Nephron (organoid): ENCODE data around the gene PPP2R2D.

ENCODE experiments used
- H3K27ac Mint-ChIP-seq, 3 experiments: 2 replicates each; pipeline ENCODE4 v1.8.0; 2020; ENCODE audit warnings: mixed read lengths in 3 of 3, mild to moderate bottlenecking in 2 of 3, moderate library complexity in 1 of 3
- H3K27me3 Mint-ChIP-seq: 2 replicates; pipeline ENCODE4 v1.8.0; 2021; ENCODE audit warnings: low read depth, mild to moderate bottlenecking, moderate library complexity, mixed read lengths
- H3K36me3 Mint-ChIP-seq: 2 replicates; pipeline ENCODE4 v1.8.0; 2020; ENCODE audit warnings: low read depth, mixed read lengths
- H3K4me1 Mint-ChIP-seq: 2 replicates; pipeline ENCODE4 v1.8.0; 2020; ENCODE audit warnings: mixed read lengths
- H3K4me3 Mint-ChIP-seq, 3 experiments: 2 replicates each; pipeline ENCODE4 v1.8.0; 2020; ENCODE audit warnings: mild to moderate bottlenecking in 3 of 3, mixed read lengths in 3 of 3, moderate library complexity in 2 of 3
- H3K9me3 Mint-ChIP-seq: 2 replicates; pipeline ENCODE4 v1.8.0; 2020; ENCODE audit warnings: mixed read lengths
- TF ChIP-seq, protein P1 (sequence below), 3 experiments: fragments of 200-600 bp; sonication (generic); IDR thresholded peaks; one replicate each; pipeline ENCODE4 v1.5.0; 2021; ENCODE audit warnings: antibody characterized with exemption in 3 of 3; ENCODE audit not compliant: unreplicated experiment in 3 of 3

Gene PPP2R2D

DNA sequence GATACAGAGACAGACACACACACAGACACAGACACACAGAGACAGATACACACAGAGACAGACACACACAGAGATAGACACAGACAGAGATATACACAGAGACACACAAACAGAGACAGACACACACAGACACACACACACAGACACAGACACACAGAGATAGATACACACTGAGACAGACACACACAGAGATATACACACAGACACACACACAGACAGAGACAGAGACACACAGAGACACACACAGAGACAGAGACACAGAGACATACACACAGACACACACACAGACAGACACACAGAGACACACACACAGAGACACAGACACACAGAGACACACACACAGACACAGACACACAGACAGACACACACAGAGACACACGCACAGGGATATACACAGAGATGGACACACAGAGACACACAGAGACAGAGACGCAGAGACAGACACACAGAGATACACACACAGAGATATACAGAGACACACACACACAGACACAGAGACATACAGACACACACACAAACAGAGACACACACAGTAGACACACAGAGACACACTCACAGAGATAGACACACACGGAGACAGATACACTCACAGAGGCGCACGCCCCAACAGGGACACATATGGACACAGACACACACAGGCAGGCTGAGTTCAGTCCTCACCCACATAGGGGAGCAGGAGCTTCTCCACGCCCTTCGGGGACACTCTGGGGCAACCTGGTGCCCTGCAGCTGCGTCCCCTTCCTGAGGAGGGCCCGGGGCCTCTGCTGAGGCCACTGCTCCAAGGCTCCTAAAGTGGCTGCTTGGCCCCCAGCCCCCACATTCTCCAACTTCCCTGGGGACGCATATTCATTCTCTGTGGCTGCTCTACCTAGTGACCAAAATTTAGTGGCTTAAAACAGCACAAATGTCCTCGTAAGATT lies 10.3 kb upstream of the PPP2R2D start:
- Mint-ChIP-seq H3K4me1 (no peaks in the 10 kb centered on the region), H3K36me3 (no peaks in the 10 kb centered on the region), H3K27me3 (peaks cover 40% of the 10 kb centered on the region), H3K27ac (no peak overlapping the region), H3K9me3 (no peaks in the 10 kb centered on the region), H3K4me3 (no peak overlapping the region)
- TF ChIP-seq, protein P1, sequence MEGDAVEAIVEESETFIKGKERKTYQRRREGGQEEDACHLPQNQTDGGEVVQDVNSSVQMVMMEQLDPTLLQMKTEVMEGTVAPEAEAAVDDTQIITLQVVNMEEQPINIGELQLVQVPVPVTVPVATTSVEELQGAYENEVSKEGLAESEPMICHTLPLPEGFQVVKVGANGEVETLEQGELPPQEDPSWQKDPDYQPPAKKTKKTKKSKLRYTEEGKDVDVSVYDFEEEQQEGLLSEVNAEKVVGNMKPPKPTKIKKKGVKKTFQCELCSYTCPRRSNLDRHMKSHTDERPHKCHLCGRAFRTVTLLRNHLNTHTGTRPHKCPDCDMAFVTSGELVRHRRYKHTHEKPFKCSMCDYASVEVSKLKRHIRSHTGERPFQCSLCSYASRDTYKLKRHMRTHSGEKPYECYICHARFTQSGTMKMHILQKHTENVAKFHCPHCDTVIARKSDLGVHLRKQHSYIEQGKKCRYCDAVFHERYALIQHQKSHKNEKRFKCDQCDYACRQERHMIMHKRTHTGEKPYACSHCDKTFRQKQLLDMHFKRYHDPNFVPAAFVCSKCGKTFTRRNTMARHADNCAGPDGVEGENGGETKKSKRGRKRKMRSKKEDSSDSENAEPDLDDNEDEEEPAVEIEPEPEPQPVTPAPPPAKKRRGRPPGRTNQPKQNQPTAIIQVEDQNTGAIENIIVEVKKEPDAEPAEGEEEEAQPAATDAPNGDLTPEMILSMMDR (IDR thresholded peaks at IDR 0.05; ENCODE audit: unreplicated experiment in 3 of 3), result no peak

DNA sequence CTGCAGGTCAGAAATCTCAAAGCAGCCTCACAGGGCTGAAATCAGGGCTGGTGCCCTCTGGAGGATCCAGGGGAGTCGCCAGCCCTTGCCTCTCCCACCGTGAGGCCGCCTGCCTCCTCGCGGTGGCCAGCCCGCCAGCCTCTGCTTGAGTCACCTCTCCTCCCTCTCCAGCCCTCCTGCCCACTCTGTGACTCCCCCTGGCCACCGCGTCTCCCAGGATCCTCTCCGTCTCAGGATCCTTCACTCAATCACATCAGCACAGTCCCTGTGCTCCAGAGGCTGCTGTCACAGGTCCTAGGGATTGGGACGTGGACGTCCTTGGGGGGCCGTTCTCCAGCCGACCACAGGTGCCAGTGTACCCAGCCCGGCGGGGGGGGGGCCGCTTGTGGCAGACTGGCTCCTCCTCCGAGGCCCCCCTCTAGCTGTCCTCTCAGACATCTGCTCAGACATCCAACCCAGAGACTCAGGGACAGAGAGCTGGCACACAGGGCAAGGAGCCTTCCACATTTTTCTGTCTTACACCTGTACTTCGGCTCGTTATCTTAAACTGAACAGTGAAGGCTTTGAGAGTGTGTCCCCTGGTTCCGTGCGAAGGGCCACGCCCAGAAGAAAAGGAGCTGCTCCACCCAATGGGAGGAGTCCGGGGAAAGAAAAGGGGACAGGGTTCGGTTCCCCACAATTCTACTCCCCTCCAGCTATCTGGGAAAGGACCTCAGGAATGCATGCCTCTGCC lies 9.4 kb upstream of the PPP2R2D start:
- H3K36me3 Mint-ChIP-seq, result no peaks in the 10 kb centered on the region
- no peak overlapping the region for H3K27ac Mint-ChIP-seq
- H3K27me3 Mint-ChIP-seq, result peaks cover 40% of the 10 kb centered on the region
- no peaks in the 10 kb centered on the region for H3K9me3 Mint-ChIP-seq
- TF ChIP-seq, protein P1 (IDR thresholded peaks at IDR 0.05; ENCODE audit: unreplicated experiment in 3 of 3), result peak in 2 of 3 experiments; percentile 25 to 44
- H3K4me1 Mint-ChIP-seq, result no peaks in the 10 kb centered on the region
- no peak overlapping the region for H3K4me3 Mint-ChIP-seq

DNA sequence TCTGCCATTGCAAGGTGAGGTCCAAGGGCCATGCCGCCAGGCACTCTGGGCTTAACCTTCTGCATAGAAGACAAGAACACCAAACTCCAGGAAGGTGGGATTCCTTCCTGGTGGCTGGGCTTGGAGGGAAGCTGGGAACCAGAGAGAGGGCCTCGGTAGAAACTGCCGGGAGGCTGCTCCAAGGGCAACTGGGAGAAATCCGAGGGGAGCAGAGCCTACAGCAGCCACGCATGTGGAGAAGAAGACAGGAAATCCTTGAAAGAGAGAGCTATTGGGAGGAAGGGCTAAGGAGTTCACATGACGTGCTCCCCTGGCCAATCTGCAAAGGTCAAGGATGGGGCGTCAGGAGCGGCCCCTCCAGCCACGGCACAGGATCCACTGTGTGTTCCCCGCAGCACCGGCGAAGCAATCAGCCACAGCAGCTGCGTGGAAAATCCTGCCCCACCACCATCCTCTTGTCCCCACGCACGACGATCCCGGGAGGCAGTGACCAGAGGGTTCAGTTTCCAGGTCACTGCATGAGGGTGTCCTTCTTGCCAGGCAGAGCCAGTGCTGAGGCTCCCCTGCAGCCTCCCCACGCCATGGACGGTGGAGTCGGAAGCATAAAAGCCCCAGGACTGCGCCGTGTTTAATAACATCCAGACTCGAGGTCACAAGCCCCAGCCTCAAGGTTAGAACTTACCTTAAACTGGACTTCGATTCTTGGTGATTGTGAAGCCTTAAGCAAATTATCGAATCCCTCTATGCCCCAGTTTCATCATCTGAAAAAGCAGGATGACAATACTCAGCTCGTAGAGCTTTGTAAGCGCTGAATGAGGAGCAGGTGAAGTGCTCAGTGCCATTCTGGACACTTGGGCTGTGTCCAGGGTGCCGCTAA lies 8.6 kb upstream of the PPP2R2D start:
- TF ChIP-seq, protein P1 (IDR thresholded peaks at IDR 0.05; ENCODE audit: unreplicated experiment in 3 of 3), result no peak
- H3K36me3 Mint-ChIP-seq, result no peaks in the 10 kb centered on the region
- H3K4me1 Mint-ChIP-seq, result no peaks in the 10 kb centered on the region
- no peak overlapping the region for H3K27ac Mint-ChIP-seq
- no peak overlapping the region for H3K4me3 Mint-ChIP-seq
- H3K27me3 Mint-ChIP-seq, result peaks cover 48% of the 10 kb centered on the region
- H3K9me3 Mint-ChIP-seq, result no peaks in the 10 kb centered on the region

DNA sequence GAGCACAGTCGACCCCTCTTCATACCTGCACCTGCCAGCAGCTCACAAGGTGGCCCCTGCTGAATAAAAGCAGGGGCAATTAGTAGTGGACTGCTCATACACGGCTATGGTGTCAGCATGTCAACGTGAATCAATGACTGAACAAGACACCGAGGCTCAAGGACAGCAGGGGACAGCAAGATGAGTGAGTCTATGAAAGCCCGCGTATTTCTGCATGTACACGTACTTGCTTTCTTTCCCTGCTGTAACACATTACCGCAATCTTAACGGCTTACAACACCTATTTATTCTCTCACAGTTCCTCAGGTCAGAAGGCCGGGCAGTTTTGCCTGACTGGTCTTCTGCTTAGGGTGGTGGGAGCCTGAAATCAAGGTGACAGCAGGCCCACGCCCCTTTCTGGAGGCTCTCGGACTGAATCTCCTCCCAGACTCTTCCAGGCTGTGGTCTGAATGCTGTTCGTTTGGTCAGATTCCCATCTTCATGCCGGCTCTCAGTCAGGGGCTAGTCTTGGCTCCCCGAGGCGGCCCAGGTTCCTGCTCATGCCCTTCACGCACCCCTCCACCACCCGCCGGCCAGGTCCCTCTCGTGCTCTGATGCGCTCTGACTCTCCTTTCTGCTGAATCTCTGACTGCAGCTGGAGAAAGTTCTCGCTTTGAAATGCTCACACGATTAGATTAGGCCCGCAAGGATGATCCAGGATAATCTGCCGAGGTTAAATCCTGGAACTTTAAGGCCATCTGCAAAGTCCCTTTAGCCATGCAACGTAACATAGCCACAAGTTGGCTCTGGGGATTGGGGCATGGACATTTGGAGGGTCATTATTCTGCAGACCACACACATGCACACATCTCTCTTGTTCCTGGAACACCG lies 7.8 kb upstream of the PPP2R2D start:
- Mint-ChIP-seq H3K9me3 (no peaks in the 10 kb centered on the region), H3K27ac (no peak overlapping the region), H3K4me1 (no peaks in the 10 kb centered on the region), H3K27me3 (peaks cover 52% of the 10 kb centered on the region), H3K4me3 (no peak overlapping the region), H3K36me3 (no peaks in the 10 kb centered on the region)
- TF ChIP-seq, protein P1 (IDR thresholded peaks at IDR 0.05; ENCODE audit: unreplicated experiment in 3 of 3), result no peak

DNA sequence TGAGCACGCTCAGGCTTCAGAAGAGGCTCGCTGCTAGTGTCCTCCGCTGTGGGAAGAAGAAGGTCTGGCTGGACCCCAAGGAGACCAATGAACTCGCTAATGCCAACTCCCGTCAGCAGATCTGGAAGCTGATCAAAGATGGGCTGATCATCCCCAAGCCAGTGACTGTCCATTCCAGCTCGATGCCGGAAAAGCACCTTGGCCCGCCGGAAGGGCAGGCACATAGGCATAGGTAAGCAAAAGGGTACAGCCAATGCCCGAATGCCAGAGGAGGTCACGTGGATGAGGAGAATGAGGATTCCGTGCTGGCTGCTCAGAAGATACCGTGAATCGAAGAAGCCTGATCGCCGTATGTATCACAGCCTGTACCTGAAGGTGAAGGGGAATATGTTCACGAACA lies 5.7 kb upstream of the PPP2R2D start:
- Mint-ChIP-seq H3K9me3 (no peaks in the 10 kb centered on the region), H3K27me3 (peaks cover 70% of the 10 kb centered on the region), H3K27ac (no peak overlapping the region), H3K4me3 (no peak overlapping the region), H3K36me3 (no peaks in the 10 kb centered on the region), H3K4me1 (peaks cover 5% of the 10 kb centered on the region)
- TF ChIP-seq, protein P1 (IDR thresholded peaks at IDR 0.05; ENCODE audit: unreplicated experiment in 3 of 3), result no peak
